ENCODE results near the gene NRG2.
A peak's percentile ranks its signal among the peaks of the same experiment; 100 is the strongest.

Gene NRG2

DNA sequence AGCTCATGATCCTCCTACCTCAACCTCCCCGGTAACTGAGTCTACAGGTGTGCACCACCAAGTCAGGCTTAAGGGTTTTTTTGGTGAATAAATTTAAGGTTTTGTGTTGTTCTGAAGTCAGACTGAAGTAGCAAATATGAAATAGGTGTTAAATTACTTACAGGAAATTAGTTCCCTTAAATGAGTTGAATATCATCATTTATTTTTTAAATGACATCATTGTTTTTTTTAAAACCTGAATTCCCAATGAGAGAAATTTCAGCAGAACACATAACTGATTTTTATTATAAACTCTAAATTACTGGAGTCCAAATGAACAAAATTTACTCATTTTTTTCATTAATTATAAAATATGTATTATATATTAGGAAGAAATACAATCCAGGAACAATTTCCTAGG lies 33.0 kb upstream of the NRG2 start:
- no peak for DNase-seq (ENCODE audit: low read depth)
- TF ChIP-seq, protein P1, sequence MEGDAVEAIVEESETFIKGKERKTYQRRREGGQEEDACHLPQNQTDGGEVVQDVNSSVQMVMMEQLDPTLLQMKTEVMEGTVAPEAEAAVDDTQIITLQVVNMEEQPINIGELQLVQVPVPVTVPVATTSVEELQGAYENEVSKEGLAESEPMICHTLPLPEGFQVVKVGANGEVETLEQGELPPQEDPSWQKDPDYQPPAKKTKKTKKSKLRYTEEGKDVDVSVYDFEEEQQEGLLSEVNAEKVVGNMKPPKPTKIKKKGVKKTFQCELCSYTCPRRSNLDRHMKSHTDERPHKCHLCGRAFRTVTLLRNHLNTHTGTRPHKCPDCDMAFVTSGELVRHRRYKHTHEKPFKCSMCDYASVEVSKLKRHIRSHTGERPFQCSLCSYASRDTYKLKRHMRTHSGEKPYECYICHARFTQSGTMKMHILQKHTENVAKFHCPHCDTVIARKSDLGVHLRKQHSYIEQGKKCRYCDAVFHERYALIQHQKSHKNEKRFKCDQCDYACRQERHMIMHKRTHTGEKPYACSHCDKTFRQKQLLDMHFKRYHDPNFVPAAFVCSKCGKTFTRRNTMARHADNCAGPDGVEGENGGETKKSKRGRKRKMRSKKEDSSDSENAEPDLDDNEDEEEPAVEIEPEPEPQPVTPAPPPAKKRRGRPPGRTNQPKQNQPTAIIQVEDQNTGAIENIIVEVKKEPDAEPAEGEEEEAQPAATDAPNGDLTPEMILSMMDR (IDR thresholded peaks at IDR 0.05; ENCODE audit: control insufficient read depth, insufficient read depth, low read depth, low read length, missing control alignments) = no peak

DNA sequence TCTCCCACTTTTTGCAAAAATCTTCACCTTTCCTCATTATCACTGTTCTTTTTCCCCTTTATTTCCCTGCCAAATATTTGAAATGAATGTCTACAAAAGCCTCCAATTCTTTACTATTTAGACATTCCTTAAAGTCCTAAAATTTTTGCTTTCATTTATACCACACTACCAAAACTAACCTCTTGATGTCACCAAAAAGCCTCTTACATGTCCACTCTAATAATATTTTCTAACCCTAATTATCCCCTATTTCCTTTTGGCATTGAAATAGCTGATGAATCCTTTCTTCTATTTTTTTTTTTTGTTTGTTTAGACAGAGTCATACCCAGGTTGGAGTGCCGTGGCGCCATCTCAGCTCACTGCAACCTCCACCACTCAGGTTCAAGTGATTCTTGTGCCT lies 32.3 kb upstream of the NRG2 start:
- TF ChIP-seq, protein P1 (IDR thresholded peaks at IDR 0.05; ENCODE audit: control insufficient read depth, insufficient read depth, low read depth, low read length, missing control alignments) = peak; percentile 17
- H3K4me3 ChIP-seq (ENCODE audit: control insufficient read depth, low read depth, low read length) = no peak overlapping the region
- DNase-seq (ENCODE audit: low read depth) = peak; percentile 14

More for the DNA sequence above, 33.0 kb upstream of the NRG2 start:
- no peak overlapping the region for H3K4me3 ChIP-seq (ENCODE audit: control insufficient read depth, low read depth, low read length)

DNA sequence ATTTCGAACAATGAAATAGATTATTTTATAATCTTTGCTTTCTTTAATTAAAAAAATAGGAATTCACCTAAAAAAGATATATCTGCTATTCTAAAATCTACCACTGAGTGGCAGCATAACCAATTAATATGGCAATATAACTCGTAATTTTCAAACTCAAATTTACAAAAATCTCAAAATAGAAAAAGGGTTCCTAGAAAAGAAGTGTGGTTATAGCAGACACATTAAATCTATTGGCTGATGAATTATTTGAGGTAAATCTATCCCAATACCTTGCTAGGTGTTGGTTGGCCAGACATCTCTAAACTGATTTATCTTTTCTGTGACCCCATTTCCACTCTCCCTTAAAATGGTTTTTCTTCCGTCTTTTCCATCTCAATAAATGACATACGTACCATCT lies 30.2 kb upstream of the NRG2 start:
- DNase-seq (ENCODE audit: low read depth) = no peak

DNA sequence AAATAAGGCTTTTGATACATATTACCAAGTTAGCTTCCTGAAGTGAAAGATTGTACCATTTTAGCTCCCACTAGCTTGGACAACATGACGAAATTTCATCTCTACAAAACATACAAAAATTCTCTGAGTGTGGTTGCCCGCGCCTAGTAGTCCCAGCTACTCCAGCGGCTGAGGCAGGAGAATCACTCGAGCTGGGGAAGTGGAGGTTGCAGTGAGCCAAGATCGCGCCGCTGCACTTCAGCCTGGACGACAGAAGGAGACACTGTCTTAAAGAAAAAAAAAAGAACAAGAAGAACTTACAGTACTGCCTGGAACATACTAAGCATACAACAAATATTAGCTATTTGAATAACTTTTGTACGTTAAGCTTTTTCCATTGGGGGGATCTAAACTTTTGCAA lies 29.7 kb upstream of the NRG2 start:
- DNase-seq (ENCODE audit: low read depth) = no peak
- no peak overlapping the region for H3K4me3 ChIP-seq (ENCODE audit: control insufficient read depth, low read depth, low read length)
- TF ChIP-seq, protein P1 (IDR thresholded peaks at IDR 0.05; ENCODE audit: control insufficient read depth, insufficient read depth, low read depth, low read length, missing control alignments) = no peak

More for the DNA sequence above, 30.2 kb upstream of the NRG2 start:
- TF ChIP-seq, protein P1 (IDR thresholded peaks at IDR 0.05; ENCODE audit: control insufficient read depth, insufficient read depth, low read depth, low read length, missing control alignments) = no peak
- H3K4me3 ChIP-seq (ENCODE audit: control insufficient read depth, low read depth, low read length) = no peak overlapping the region

DNA sequence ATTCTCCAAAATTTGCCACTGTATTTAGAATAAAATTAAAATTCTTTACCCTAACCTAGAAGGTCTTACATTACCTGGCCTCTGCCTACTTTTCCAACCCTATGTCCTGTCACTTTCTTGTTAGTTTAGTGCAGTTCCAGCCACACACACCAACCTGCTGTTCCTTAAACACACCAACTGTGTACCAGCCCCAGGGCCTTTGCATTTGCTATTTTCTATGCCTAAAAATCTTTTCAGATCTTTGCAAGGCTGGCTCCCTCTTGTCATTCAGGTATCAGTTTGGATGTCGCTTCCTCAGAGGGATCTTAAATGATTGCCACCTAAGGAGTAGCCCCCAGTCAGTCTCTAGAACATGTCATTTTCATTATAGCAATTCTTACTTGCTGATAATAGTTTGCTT lies 17.7 kb upstream of the NRG2 start:
- TF ChIP-seq, protein P1 (IDR thresholded peaks at IDR 0.05; ENCODE audit: control insufficient read depth, insufficient read depth, low read depth, low read length, missing control alignments) = no peak
- no peak overlapping the region for H3K4me3 ChIP-seq (ENCODE audit: control insufficient read depth, low read depth, low read length)
- DNase-seq (ENCODE audit: low read depth) = no peak

DNA sequence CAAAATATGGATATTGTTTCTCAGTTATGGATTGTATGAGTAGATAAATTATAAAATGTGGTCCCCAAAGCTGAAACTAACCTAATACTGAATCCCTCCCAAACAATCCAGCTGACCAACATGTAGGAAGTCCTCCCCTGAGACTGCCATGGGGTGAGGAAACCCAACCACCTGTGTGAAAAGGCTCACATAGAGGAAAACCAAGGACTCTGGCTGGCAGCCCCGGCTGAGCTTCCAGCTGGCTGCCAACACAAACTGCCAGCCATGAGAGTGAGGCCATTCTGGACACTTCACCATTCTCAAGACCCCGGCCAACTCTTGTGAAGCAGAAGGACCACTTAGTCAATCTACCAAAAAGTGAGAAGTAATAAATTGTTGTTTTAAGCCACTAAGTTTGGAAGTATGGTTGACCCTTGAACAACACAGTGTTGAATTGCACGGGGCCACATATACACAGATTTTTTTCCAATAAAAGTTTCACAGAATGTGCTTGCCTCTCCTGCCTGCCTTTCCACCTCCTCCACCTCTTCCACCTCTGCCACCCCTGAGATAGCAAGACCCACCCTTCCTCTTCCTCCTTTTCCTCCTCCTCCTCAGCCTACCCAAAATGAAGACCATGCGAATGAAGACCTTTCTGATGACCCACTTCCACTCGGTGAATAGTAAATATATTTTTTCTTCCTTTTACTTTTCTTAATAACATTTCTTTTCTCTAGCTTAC lies 15.3 kb upstream of the NRG2 start:
- no peak overlapping the region for H3K4me3 ChIP-seq (ENCODE audit: control insufficient read depth, low read depth, low read length)
- no peak for DNase-seq (ENCODE audit: low read depth)
- TF ChIP-seq, protein P1 (IDR thresholded peaks at IDR 0.05; ENCODE audit: control insufficient read depth, insufficient read depth, low read depth, low read length, missing control alignments) = no peak

Measured in AG09309 (cell line).